GM18858 (cell line): Measurements from ENCODE around the gene PIP5KL1.

Experiments used
- ATAC-seq: cut with Tn5 transposase; IDR thresholded peaks from one replicate; pipeline ENCODE4 v1.9.1; 2021; ENCODE audit not compliant: unreplicated experiment

Gene PIP5KL1

GRCh38 chr9:127968700-127969383, 38.3 kb upstream of the PIP5KL1 start:
- ATAC-seq = no peak

- no peak for ATAC-seq
Measured at GRCh38 chr9:127968042-127968441, 37.5 kb upstream of the PIP5KL1 start.

- no peak for ATAC-seq
Measured at GRCh38 chr9:127967151-127967809, 36.7 kb upstream of the PIP5KL1 start.

- no peak for ATAC-seq
Measured at GRCh38 chr9:127966416-127967150, 36.0 kb upstream of the PIP5KL1 start.

- ATAC-seq = no peak
Measured at GRCh38 chr9:127965953-127966352, 35.4 kb upstream of the PIP5KL1 start.

- no peak for ATAC-seq
Measured at GRCh38 chr9:127963359-127964064, 32.9 kb upstream of the PIP5KL1 start.

GRCh38 chr9:127963041-127963358, 32.4 kb upstream of the PIP5KL1 start:
- ATAC-seq = no peak

GRCh38 chr9:127962278-127962677, 31.7 kb upstream of the PIP5KL1 start:
- ATAC-seq = no peak

- ATAC-seq = no peak
Measured at GRCh38 chr9:127961613-127962155, 31.1 kb upstream of the PIP5KL1 start.

GRCh38 chr9:127961155-127961490, 30.5 kb upstream of the PIP5KL1 start:
- no peak for ATAC-seq

- ATAC-seq = no peak
Measured at GRCh38 chr9:127960410-127961154, 30.0 kb upstream of the PIP5KL1 start.

GRCh38 chr9:127959841-127960409, 29.3 kb upstream of the PIP5KL1 start:
- ATAC-seq = no peak

GRCh38 chr9:127959398-127959797, 28.8 kb upstream of the PIP5KL1 start:
- ATAC-seq = no peak

GRCh38 chr9:127958728-127959127, 28.2 kb upstream of the PIP5KL1 start:
- no peak for ATAC-seq

GRCh38 chr9:127955294-127956015, 24.9 kb upstream of the PIP5KL1 start:
- ATAC-seq = no peak

GRCh38 chr9:127954831-127955293, 24.3 kb upstream of the PIP5KL1 start:
- no peak for ATAC-seq

GRCh38 chr9:127953768-127954505, 23.4 kb upstream of the PIP5KL1 start:
- no peak for ATAC-seq

- ATAC-seq = no peak
Measured at GRCh38 chr9:127953154-127953553, 22.6 kb upstream of the PIP5KL1 start.
